ENCODE data around the gene VAT1.

GRCh38 chr17:42980766-42981397, 41.3 kb downstream of the VAT1 start:
- TF ChIP-seq, protein P1, sequence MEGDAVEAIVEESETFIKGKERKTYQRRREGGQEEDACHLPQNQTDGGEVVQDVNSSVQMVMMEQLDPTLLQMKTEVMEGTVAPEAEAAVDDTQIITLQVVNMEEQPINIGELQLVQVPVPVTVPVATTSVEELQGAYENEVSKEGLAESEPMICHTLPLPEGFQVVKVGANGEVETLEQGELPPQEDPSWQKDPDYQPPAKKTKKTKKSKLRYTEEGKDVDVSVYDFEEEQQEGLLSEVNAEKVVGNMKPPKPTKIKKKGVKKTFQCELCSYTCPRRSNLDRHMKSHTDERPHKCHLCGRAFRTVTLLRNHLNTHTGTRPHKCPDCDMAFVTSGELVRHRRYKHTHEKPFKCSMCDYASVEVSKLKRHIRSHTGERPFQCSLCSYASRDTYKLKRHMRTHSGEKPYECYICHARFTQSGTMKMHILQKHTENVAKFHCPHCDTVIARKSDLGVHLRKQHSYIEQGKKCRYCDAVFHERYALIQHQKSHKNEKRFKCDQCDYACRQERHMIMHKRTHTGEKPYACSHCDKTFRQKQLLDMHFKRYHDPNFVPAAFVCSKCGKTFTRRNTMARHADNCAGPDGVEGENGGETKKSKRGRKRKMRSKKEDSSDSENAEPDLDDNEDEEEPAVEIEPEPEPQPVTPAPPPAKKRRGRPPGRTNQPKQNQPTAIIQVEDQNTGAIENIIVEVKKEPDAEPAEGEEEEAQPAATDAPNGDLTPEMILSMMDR (conservative IDR thresholded peaks at IDR 0.05 in 1 of 2, IDR thresholded peaks at IDR 0.05 in 1 of 2; ENCODE audit: low read depth in 1 of 2, low read length in 2 of 2) = no peak
- no peak for TF ChIP-seq EZH2 (IDR thresholded peaks at IDR 0.05; ENCODE audit: low read length, missing control alignments)
